AG08396 (cell line): Measurements from ENCODE around the gene PDXDC1.
A peak's percentile ranks its signal among the peaks of the same experiment; 100 is the strongest.
"Not testable (repeated sequence)": the region's sequence is repeated elsewhere in the genome, so short reads cannot be mapped to it uniquely, and the experiment has no call there.

Experiments
- DNase-seq: peaks from one replicate; pipeline ENCODE4 v3.0.0; 2012; ENCODE audit warnings: low spot score, mixed read lengths

The PDXDC1 gene

DNA sequence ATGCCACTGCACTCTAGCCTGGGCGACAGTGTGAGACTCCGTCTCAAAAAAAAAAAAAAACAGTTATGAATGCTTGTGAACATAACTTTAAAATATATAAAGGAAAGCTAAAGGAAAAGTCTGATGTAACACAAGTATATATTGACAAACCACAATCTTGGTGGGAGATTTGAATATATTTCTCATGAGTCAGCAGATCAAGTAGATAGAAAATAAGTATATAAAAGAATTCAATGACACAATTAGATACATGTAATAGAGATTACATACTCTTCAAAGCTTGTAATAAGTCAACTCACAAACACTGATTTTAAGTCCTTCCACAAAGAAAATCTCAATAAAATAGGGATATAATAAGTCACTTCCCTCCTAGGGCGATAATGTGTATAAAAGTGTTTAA, 40.8 kb downstream of the PDXDC1 start:
- DNase-seq: not testable (repeated sequence)

DNA sequence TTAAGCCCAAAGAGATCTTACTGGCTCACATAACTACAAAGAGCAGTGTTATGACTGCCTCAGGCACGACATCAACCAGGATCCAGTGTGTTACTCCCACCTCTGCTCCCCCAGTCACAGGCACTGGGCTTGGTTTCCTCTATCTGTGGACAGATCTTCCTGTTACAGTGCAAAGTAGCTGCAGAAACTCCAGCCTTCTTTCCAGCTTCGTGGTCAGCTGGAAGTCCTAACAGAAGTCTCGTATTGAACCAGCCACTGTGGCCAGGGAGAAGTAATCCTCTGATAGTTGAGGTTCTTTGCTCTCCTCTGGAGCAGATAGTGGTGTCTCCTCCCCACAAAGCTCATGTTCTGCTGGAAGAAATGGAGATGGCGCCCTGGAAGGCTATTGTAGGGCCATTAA, 41.5 kb downstream of the PDXDC1 start:
- DNase-seq: not testable (repeated sequence)

DNA sequence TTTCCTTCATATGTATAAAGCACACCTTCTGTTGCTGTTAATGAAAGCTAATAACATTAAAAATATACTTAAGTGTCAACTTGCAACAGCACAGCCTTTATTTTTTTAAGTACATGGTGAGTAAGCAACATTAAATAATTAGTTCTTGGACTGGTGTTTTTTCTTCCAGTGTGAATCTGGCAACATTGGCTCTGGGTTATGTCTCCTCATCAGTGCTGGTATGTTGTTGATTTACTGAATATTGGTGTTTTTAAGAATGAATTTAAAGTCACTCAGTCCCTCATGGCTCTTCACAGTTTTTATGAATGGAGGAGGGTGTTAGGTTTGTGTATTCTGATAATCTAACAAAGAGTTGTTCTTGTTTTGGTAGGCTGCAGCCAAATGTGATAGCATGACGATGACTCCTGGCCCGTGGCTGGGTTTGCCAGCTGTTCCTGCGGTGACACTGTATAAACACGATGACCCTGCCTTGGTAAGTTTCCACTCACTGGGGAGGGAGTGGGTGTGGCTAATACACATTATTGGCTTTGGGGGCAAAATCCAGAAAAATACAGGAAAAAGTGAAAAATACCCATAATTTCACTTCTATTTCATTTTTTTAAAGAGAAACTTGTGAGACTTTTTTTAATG, 42.2 kb downstream of the PDXDC1 start:
- DNase-seq: not testable (repeated sequence)

DNA sequence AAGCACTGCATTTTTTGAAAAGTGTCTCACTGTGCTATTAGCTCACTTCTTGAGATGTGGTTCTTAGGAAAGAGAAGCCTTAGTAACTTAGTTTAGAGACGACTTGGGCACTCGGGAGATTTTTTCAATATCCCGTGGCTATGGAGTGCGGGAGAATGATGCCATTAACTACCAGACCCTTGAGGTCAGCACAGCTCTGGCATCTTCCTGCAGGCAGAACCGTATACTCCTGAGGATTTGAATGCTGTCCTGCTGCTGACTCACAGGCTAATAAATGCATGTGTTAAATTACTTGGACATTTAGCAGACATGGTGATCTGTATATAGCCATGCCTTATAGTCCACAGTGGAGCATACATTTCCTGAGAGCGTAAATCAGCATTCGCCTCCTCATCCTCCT, 46.6 kb downstream of the PDXDC1 start:
- DNase-seq: not testable (repeated sequence)

DNA sequence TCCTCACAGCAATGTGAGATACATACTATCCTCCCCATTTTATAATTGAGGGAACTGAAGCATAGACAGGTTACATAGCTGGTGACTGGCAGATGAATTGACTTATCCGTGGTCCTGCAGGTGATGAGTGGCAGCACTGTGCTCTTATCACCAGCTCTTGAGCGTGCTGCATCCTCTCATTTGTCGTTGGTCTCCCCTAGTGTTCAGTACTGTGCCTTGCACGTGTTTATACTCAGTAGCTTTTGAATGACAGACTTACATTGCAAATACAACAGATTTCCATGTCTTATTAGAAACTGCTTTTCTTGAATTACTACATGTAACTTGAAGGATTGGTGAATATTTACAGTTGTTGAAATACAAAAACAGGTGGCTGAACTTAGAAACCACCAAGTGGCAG, 47.4 kb downstream of the PDXDC1 start:
- not testable (repeated sequence) for DNase-seq

DNA sequence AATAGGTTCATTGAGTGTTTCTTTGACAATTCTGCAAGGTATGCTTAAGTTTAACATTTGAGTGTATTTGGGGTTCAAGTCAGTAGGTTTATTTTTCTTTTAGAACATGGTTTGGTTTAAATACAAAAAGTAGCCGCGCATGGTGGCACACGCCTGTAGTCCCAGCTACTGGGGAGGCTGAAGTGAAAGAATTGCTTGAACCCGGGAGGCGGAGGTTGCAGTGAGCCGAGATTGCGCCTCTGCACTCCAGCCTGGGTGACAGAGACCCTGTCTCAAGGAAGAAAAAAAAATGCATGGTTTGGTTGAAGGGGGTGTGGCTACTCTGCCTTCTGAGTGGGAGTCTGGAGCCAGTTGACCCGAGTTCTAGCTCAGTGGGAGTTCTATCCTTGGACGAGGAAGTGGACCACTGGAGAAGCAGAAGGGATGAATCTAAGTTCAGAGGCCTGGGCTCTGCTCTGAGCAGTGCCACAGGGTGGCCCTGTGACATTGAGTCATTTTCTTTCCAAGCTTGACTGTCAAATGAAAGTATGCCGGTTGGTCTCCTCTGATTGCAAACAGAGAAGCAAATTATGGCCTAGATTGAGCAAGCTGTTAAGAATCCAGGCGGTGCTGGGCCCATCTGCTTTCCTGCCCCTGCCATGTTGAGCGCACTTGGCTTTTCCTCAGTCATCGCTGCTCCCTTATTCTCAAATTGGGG, 48.7 kb downstream of the PDXDC1 start:
- DNase-seq: not testable (repeated sequence)

DNA sequence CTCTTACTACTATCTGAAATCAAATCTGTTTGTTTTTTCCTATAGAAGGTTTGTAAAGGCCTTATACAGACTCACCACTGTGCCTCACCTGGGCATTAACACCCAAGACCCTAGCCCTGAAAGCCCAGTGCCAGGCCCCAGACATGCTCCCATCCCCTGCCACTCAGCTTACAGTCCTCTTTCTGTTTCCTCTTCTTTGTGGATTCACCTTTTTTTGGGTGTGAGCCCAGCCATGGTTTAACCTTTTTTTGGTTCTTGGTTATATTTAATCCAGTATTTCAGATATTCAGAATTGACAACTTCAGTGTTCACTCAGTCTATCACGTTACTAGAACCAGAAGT, 50.0 kb downstream of the PDXDC1 start:
- not testable (repeated sequence) for DNase-seq

DNA sequence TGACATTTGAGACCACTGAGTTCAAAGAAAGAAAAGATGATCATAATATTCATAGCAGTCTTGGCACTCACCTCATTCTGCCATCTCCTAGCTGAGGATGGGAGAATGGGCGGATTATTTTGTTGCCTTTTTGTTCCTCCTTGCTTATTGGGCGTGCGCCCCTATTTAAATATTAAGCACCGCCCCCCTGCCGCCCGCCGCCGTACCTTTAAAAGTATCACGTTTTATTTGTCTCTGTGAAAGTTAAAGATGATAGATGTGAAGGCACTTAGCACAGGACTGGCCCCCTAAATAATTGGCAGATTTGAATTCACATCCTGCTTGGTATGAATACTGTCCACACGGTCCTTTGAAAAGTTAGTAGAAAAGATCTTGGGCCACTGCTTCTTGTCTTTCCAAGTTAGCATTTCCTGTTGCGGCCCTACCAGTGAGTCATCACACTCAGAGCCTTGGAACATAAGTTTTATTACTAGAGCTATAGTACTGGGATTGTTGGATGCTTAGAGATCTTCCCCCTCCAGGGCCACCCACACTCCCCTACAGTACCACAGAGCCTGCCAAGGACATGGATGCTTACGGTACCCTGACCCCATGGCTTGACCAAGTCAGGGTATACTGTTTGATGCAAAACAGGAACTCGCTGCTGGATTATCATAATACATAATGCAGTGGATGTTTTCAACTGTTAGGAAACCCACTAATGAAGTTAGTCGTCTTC, 50.6 kb downstream of the PDXDC1 start:
- peak; percentile 27 for DNase-seq

DNA sequence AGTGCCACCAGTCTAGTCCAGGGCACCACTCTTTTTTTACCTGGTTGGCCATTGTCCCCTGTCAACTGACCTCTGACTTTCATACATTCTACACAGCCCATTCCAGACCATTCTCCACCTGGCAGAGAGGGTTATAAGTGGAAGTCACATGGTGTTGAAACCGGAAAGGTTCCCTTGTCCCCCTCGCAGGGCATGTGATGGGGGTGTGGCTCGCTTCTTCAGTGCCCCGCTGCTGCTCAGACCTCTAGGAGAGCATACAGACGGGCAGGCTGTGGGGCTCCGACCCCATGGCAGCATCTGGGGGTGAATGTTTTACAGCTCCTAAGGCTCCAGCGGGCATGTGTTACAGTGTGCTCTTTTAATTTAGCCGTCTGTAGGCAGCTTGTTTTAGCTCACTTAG, 52.2 kb downstream of the PDXDC1 start:
- not testable (repeated sequence) for DNase-seq

DNA sequence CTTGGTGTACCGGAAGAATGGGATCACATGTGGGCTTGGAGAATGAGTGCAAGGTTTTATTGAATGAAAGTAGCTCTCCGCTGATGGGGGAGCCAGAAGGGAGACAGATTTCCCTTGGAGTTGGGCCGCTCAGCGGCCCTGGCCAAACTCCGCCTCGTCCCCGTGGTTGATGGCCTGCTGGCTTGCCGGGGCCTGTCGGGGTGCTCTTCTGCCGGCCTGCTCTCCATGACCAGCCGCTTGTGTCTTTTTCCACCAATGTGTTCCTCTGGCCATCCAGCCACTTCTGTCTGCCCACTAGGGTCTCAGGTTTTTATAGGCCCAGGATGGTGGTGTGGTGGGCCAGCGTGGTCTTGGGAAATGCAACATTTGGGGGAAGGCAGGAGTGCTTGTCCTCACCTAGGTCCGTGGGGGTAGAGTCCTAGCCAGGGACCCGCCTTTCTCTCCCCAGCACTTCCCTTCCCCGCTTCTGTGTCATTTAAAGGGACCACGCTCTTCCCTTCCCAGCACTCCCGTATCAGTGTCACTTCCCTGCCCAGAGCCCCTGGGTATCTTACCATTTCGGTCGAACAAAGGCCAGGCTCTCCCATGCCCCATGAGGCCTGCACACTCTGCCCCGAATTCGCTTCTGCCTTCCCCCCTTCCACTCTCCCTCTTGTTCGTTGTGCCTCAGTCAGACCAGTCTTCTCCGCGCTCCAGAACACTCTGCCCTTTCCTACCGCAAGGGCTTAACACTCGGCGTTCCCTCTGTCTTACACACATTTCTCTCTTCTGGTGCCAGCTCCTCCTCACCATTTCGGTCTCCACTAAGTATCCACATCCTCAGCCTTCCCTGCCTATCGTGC, 52.9 kb downstream of the PDXDC1 start:
- DNase-seq: not testable (repeated sequence)

DNA sequence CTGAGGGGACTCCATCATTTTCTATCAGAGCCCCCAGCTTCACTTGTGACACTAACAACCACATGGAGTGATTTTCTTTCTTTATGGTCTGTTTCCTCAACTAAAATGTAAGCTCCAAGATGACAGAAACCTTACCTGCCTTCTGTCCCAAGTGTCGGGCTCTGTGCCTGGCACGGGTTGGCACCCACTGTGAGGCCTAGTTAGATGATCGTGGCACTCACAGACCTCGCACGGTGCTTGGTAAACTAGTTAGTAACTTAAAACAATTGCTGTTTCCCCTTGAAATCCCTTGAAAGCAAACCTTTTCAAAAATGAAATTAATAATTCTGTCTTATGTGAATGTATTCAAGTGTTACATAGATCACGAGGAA, 53.5 kb downstream of the PDXDC1 start:
- not testable (repeated sequence) for DNase-seq

DNA sequence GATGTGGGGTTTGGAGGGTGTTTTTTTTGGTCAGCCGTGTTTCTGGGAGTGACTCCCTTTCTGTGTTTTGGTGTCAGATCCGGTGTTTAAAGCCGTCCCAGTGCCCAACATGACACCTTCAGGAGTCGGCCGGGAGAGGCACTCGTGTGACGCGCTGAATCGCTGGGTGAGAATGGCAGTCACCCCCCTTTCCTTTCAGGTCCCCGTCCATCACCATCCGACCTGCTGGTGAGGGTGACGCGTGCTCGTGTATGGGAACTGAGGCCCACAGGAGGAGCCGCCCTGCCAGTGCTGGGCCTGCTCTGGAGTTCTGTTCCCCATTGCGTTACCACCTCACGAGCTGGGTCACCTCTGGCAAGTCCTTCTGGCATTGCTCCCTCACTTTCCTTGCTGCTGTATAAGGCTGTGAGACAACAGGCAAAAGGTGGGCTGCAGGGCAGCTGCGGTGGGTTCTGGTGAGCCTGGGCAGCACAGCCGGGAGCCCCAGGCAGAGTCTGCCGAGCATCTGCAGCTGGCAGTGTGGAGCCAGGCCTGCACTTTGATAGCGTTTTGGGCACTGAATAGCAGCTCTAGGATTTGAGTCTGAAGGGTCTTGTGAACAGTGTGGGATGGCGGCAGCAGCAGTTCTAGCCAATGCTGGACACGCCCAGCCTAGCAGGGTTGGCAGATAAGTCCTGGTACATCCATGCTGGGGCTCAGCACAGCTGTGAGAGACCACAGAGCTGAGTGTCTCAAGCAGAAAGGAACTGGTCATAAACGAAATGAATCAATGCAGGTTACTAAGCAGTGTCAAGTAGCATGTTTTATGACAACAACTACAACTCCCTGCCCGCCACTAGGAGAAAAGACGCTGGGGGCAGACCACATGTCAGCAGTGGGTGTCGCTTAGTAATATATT, 54.2 kb downstream of the PDXDC1 start:
- not testable (repeated sequence) for DNase-seq

DNA sequence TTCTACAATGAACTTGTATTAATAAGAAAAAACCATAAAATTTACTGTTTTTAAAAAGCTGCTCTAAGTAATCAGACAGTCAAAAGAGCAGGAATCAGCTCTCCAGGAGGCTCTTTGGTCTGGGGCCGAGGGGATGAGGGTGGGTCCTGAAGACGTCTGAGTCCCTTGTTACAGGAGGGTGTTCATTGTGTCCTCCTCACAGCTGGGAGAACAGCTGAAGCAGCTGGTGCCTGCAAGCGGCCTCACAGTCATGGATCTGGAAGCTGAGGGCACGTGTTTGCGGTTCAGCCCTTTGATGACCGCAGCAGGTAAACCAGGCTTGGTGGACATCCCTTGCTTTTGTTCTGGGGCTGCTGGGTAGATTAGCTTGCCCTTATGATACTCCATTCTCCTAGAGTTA, 54.9 kb downstream of the PDXDC1 start:
- not testable (repeated sequence) for DNase-seq

DNA sequence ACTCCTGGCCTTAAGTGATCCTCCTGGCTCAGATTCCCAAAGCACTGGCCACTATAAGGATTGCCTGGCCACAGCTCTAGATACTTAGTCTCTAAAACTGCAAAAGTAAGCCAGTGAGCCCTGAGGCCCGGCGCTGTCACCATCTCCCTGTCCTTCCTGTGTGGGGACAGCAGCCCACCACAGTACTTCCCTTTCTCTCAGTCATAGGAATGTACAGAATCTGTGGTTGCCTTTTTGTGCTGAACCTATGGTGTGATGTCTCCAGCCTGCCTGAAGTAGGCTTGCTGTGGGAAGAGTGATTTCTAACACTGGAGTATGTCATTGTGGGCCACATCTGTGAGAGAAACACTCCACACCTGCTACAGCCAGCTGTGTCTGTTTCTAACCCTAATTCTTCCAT, 56.4 kb downstream of the PDXDC1 start:
- DNase-seq: no peak

DNA sequence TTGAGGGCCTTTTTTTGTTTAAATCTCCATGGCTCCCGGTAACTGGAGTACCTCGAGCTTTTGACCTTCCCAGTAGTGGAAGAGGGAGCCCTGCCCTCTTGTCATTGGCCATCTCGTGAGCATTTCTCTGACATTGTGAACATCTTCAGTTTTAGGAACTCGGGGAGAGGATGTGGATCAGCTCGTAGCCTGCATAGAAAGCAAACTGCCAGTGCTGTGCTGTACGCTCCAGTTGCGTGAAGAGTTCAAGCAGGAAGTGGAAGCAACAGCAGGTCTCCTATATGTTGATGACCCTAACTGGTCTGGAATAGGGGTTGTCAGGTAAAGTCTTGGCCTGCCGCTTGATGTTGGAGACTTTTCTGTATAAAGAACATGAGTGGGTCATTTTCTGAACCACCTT, 56.8 kb downstream of the PDXDC1 start:
- no peak for DNase-seq

DNA sequence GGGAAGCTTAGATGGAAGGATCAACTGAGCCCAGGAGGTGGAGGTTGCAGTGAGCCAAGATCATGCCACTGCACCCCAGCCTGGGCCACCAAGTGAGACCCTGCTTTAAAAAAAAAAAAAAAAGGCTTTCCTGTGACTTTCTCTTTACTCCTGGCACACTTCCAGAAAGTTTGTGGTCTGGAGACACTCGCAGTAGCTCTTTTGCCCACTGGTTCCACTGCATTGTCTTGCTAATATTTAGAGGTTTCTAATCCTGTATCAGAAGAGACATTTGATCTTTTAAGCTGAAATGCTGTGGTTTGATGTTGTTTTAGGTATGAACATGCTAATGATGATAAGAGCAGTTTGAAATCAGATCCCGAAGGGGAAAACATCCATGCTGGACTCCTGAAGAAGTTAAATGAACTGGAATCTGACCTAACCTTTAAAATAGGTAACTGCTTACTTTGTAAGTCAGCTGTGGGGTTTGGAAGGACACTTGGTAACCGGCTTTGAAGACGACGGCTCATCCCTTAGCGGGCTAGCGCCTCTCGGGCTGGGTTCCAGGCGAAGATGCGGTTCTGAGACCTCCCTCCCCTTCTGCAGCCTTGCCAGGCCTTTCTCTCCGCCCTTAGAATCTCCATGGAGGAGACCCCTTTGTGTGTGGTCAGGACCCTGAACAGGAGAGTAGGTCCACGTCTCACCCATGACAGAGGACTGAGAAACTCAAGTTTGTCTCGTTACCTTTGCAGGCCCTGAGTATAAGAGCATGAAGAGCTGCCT, 57.9 kb downstream of the PDXDC1 start:
- no peak for DNase-seq

DNA sequence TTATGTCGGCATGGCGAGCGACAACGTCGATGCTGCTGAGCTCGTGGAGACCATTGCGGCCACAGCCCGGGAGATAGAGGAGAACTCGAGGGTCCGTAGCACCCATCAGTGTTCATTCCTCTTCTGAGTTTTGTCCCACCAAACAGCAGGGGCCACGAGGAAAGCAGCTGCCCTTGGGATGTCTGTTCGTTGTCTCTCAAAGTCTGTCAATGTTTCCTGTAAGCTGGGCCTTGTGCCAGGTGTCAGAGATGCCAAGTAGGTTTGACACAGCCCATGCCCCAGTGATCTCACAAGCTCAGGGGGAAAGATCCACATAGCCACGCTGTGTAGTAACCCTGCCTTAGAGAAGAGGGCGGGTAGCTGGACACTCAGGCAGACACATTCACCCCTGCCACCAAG, 58.5 kb downstream of the PDXDC1 start:
- no peak for DNase-seq

DNA sequence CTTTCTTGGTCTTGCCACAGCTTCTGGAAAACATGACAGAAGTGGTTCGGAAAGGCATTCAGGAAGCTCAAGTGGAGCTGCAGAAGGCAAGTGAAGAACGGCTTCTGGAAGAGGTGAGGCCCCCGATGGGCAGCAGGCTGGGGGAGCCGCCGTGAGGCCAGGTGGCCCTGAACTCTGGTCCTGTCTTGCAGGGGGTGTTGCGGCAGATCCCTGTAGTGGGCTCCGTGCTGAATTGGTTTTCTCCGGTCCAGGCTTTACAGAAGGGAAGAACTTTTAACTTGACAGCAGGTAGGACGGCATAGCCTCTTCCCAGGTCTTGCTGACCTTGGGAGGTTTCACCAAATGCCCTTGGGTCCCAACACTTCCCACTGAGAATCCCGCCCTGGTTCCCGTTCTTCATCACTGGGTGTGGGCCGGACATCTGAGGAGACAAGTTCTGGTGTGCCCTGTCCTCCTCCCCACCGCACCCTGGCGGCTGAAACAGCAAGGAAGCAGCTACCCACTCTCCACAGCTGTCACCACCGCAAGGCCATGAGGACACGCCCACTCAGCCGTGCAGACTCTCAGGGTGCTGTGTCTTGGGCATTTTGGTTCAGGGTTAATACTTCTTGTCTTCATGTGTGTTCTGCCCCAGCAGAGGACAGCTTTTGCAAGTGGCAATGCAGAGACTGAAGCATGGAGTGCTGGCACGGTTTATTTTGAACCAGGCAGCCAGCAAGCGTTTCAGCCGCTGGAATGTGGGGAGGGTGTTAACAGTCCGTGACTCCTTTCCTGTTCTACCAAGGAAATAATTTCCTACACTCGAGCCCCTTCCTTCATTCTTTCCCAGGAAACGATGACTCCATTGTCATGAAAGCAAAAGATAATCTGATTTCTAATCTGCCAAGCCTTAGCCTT, 59.7 kb downstream of the PDXDC1 start:
- DNase-seq: no peak

DNA sequence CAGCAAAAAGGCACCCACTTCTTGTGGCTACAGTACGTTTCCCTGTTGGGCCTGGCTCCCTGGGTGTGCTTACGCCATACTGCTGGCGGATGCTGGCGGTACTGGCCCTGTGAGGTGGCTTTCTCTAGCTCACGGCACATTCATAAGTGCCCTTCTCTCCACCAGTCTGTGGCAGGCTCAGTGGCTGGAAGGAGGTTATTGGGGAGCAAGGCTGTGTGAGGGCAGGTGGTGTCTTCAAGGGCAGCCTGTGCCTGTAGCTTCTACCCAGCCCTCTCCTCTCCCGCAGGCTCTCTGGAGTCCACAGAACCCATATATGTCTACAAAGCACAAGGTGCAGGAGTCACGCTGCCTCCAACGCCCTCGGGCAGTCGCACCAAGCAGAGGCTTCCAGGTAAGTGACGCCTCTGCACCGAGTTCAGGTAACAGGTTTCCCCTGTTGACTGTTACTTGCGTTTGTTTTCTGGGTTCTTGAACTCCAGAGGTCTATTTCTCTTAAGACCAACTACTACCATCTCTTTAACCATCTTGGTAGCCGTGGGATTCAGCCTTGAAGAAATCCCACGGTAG, 60.4 kb downstream of the PDXDC1 start:
- DNase-seq: no peak
